HEK293T (cell line): ENCODE data around the gene FAM111A.

Experiments
- CTCF ChIA-PET: fragments of 350-600 bp; formaldehyde crosslinking; extraction: SDS; loops from one replicate; lab custom pipeline; 2021; ENCODE audit warnings: antibody characterized with exemption, inconsistent platforms; lab: Yijun Ruan, JAX
- POLR2A ChIA-PET: fragments of 350-600 bp; formaldehyde crosslinking; extraction: SDS; loops from one replicate; lab custom pipeline; 2020; ENCODE audit warnings: antibody characterized with exemption, inconsistent platforms; lab: Yijun Ruan, JAX
- DNase-seq: peaks from one replicate; pipeline ENCODE4 v3.0.0; 2012; ENCODE audit warnings: mixed read lengths; ENCODE audit errors: extremely low spot score
- ARNT ChIP-seq: fragments of 450-650 bp; IDR thresholded peaks from 2 replicates; pipeline ENCODE4 v1.6.1; 2017; ENCODE audit warnings: mild to moderate bottlenecking
- BHLHE40 ChIP-seq: fragments of 450-650 bp; IDR thresholded peaks from 2 replicates; pipeline ENCODE4 v1.6.1; 2016; ENCODE audit warnings: mild to moderate bottlenecking, moderate library complexity, borderline replicate concordance
- CTBP1 ChIP-seq: fragments of 450-650 bp; IDR thresholded peaks from 2 replicates; pipeline ENCODE4 v1.6.1; 2016; ENCODE audit warnings: borderline replicate concordance
- ELF4 ChIP-seq: fragments of 450-650 bp; IDR thresholded peaks from 2 replicates; pipeline ENCODE4 v1.6.1; 2017; ENCODE audit warnings: antibody characterized with exemption
- FOXA1 ChIP-seq: fragments of 450-650 bp; IDR thresholded peaks from 2 replicates; pipeline ENCODE4 v1.6.1; 2016; ENCODE audit warnings: mild to moderate bottlenecking
- FOXK2 ChIP-seq: fragments of 450-650 bp; IDR thresholded peaks from 2 replicates; pipeline ENCODE4 v1.6.1; 2016; ENCODE audit warnings: mild to moderate bottlenecking
- FOXM1 ChIP-seq: fragments of 450-650 bp; IDR thresholded peaks from 2 replicates; pipeline ENCODE4 v1.6.1; 2017; ENCODE audit warnings: mild to moderate bottlenecking, borderline replicate concordance
- HDGF ChIP-seq: fragments of 450-650 bp; IDR thresholded peaks from 2 replicates; pipeline ENCODE4 v1.6.1; 2017; ENCODE audit warnings: antibody characterized with exemption, borderline replicate concordance
- L3MBTL2 ChIP-seq: fragments of 450-650 bp; conservative IDR thresholded peaks from 2 replicates; pipeline ENCODE4 v1.6.1; 2016; ENCODE audit warnings: mild to moderate bottlenecking
- LEF1 ChIP-seq: fragments of 450-650 bp; IDR thresholded peaks from 2 replicates; pipeline ENCODE4 v1.6.1; 2017; ENCODE audit warnings: mild to moderate bottlenecking, borderline replicate concordance
- NFRKB ChIP-seq: fragments of 450-650 bp; IDR thresholded peaks from 2 replicates; pipeline ENCODE4 v1.6.1; 2016; ENCODE audit warnings: mild to moderate bottlenecking, moderate library complexity
- SP1 ChIP-seq: fragments of 450-650 bp; IDR thresholded peaks from 2 replicates; pipeline ENCODE4 v1.6.1; 2017
- SUZ12 ChIP-seq: fragments of 450-650 bp; IDR thresholded peaks from 2 replicates; pipeline ENCODE4 v1.6.1; 2016; ENCODE audit warnings: mild to moderate bottlenecking
- TARDBP ChIP-seq: fragments of 450-650 bp; IDR thresholded peaks from 2 replicates; pipeline ENCODE4 v1.6.1; 2016
- ZNF384 ChIP-seq: fragments of 450-650 bp; IDR thresholded peaks from 2 replicates; pipeline ENCODE4 v1.6.1; 2016
- TF ChIP-seq, protein P1 (sequence below): fragments of 450-650 bp; IDR thresholded peaks from 2 replicates; pipeline ENCODE4 v1.6.1; 2016

The FAM111A gene

DNA sequence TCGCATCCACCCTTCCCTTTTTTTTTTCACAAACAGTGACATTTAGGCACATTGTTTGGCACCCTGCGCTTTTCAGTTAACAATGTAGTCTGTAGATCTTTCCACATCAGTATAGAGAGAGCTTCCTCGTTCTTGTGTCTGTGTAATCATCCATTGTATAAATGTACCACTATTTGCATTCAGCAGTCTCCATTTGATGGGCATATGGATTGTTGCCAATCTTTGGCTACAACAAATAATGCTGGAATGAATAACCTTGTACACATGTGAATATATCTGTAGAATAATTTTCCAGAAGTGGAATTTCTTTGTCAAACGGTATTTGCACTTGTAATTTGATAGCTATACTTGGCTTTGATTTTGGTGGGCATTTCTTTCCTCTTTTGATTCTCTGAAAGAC, 52.9 kb downstream of the FAM111A start:
- DNase-seq: no peak
- POLR2A ChIA-PET: no interaction called here
- CTCF ChIA-PET: interaction anchor here (1.4 kb wide), 1 partner anchor 9 kb away, joined by 3 read pairs; no protein-coding TSS in a partner anchor
- TF ChIP-seq L3MBTL2 (no peak), LEF1 (no peak), FOXK2 (no peak), SP1 (no peak), TARDBP (no peak), BHLHE40 (no peak), SUZ12 (no peak), CTBP1 (no peak), FOXA1 (no peak), NFRKB (no peak), FOXM1 (no peak), HDGF (no peak), ARNT (no peak), ELF4 (no peak), ZNF384 (no peak)
- TF ChIP-seq, protein P1, sequence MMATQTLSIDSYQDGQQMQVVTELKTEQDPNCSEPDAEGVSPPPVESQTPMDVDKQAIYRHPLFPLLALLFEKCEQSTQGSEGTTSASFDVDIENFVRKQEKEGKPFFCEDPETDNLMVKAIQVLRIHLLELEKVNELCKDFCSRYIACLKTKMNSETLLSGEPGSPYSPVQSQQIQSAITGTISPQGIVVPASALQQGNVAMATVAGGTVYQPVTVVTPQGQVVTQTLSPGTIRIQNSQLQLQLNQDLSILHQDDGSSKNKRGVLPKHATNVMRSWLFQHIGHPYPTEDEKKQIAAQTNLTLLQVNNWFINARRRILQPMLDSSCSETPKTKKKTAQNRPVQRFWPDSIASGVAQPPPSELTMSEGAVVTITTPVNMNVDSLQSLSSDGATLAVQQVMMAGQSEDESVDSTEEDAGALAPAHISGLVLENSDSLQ: no peak

DNA sequence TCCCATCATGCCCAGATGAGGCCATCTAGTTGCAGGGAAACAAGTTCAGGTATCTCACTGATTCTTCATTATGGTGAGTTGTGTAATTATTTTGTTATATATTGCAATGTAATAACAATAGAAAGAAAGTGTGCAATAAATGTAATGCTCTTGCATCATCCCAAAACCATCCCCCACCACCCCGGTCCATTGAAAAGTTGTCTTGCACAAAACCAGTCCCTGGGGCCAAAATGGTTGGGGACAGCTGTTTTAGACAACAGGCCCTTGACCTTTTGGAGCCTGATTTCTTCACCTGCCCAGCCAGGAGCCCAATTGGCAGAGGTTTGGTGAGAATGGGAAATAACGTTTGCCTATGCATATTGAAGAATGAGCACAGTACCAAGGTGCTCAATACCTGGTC, 54.1 kb downstream of the FAM111A start:
- no peak for TF ChIP-seq NFRKB
- TF ChIP-seq FOXA1: no peak
- POLR2A ChIA-PET: no interaction called here
- DNase-seq: no peak
- CTCF ChIA-PET: interaction anchor here (1.4 kb wide), 1 partner anchor 10 kb away, joined by 3 read pairs; no protein-coding TSS in a partner anchor

DNA sequence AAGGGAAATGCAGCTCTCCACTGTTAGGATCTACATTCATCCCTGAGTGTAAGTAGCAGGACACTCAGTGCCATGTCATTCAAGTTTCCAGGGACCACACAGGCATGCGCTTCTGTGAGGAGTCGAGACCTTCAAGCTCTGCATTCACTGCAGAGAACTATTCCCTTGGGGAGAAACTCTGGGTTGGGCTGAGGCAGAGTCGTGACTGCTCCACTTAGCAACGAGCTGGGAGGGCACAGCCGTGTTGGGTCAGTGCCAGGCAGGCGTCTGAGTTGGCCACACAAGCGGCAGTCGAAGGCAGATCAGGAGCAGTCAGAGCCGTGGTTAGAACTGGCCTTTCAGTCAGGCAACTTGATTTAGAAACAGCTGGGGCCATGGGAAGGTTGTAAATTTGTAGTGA, 55.3 kb downstream of the FAM111A start:
- POLR2A ChIA-PET: no interaction called here
- CTCF ChIA-PET: interaction anchor here (1.9 kb wide), 1 partner anchor 27 kb away, joined by 7 read pairs; the partner anchor contains the start of gene DTX4
- TF ChIP-seq FOXA1 (no peak), BHLHE40 (no peak), TARDBP (no peak), FOXM1 (no peak), ELF4 (no peak), L3MBTL2 (no peak), FOXK2 (no peak), NFRKB (no peak), CTBP1 (no peak)
- TF ChIP-seq, protein P1: no peak
- no peak for DNase-seq

DNA sequence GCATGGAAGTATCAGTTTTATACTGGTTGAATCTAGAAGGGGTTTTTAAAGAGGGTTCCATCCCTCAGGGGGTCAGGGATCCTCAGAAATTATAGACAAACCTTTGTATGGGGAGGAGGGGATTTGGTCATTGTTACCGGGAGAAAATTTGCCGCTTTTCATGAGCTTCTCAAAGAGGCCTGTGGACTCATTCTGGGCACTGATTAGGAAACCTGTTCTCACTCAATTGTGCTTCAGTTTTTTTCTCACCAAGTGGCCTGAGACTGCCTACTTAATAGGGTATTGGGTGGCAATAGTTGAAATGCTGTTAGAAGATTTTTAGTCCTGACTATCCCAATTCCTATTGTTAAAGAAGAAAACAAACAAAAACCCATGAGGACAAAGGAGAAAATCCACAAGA, 56.1 kb downstream of the FAM111A start:
- no peak for TF ChIP-seq L3MBTL2
- no peak for TF ChIP-seq FOXK2
- no peak for TF ChIP-seq HDGF
- no peak for TF ChIP-seq TARDBP
- TF ChIP-seq ELF4: no peak
- no peak for TF ChIP-seq LEF1
- no peak for TF ChIP-seq CTBP1
- no peak for TF ChIP-seq BHLHE40
- CTCF ChIA-PET: interaction anchor here (1.9 kb wide), 1 partner anchor 27 kb away, joined by 7 read pairs; the partner anchor contains the start of gene DTX4
- no peak for DNase-seq
- POLR2A ChIA-PET: no interaction called here

DNA sequence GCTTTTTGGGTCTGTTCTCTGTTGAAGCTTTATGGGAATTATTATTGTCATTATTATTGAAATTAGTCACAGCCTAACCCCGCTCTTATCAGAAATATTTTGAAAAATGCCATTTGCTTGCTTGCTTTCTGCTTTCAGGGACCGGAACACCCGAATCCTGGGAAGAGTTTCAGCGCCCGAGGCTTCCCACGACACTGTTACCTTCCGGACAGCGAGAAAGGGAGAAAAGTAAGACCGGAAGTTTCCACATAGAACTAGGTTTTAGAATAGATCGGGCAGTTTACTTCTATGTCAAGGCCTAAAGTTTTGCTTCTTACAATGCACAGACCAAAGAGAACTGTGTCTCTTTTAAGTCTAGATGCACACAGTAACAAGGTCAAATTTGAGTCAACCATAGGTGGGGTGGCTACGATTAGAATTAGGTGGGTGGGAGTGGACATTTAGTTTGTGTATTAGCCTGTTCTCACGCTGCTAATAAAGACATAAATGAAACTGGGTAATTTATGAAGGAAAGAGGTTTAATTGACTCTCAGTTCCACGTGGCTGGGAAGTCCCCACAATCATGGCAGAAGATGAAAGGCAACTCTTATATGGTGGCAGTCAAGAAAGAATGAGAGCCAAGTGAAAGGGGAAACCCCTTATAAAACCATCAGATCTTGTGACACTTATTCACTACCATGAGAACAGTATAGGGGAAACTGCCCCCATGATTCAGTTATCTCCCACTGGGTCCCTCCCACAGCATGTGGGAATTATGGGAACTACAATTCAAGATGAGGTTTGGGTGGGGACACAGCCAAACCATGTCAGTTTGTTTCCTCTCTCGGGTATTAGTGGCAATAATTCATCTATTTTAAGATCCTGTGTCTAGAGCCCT, 57.1 kb downstream of the FAM111A start:
- CTCF ChIA-PET: interaction anchor here (1.9 kb wide), 1 partner anchor 28 kb away, joined by 7 read pairs; the partner anchor contains the start of gene DTX4
- no peak for TF ChIP-seq FOXA1
- TF ChIP-seq ARNT: no peak
- no peak for TF ChIP-seq LEF1
- no peak for TF ChIP-seq NFRKB
- no peak for TF ChIP-seq FOXM1
- TF ChIP-seq ZNF384: no peak
- no peak for TF ChIP-seq ELF4
- no peak for TF ChIP-seq FOXK2
- no peak for TF ChIP-seq L3MBTL2
- no peak for TF ChIP-seq HDGF
- TF ChIP-seq CTBP1: no peak
- no peak for TF ChIP-seq SUZ12
- no peak for TF ChIP-seq TARDBP
- TF ChIP-seq BHLHE40: no peak
- TF ChIP-seq SP1: no peak
- no peak for DNase-seq

DNA sequence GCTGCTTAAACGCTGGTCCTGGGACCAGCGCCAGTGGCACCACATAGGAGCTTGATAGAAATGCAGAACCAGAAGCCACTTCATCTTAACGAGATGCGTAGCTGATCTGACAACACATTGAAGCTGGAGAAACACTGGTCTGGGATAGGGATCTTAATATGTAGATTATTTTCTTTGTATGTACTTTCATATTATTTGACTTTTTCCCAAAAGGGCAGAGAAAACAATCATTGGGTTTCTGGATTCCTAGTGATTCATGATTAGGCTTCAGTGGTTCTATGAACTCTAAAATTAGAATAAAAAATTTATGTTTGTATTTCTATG, 57.7 kb downstream of the FAM111A start:
- CTCF ChIA-PET: no interaction called here
- TF ChIP-seq L3MBTL2: no peak
- no peak for TF ChIP-seq BHLHE40
- TF ChIP-seq CTBP1: no peak
- no peak for TF ChIP-seq HDGF
- TF ChIP-seq LEF1: no peak
- TF ChIP-seq NFRKB: no peak
- no peak for TF ChIP-seq SP1
- TF ChIP-seq FOXK2: no peak
- TF ChIP-seq, protein P1: no peak
- TF ChIP-seq FOXA1: no peak
- TF ChIP-seq ELF4: no peak
- TF ChIP-seq TARDBP: no peak
- no peak for TF ChIP-seq ZNF384
- POLR2A ChIA-PET: no interaction called here
- no peak for DNase-seq

More for the DNA sequence above, 57.1 kb downstream of the FAM111A start:
- POLR2A ChIA-PET: no interaction called here
